HG02885 (cell line): ENCODE measurements around the gene ZHX3.
"Not testable (repeated sequence)": the region's sequence is repeated elsewhere in the genome, so short reads cannot be mapped to it uniquely, and the experiment has no call there.

Experiments
- ATAC-seq: cut with Tn5 transposase; IDR thresholded peaks from one replicate; pipeline ENCODE4 v1.9.1; 2021; ENCODE audit warnings: mild to moderate bottlenecking; ENCODE audit not compliant: unreplicated experiment, poor library complexity

The ZHX3 gene

GRCh38 chr20:41334443-41335421 lies 17.2 kb upstream of the ZHX3 start:
- ATAC-seq, result no peak

GRCh38 chr20:41334036-41334435 lies 16.5 kb upstream of the ZHX3 start:
- no peak for ATAC-seq

DNA sequence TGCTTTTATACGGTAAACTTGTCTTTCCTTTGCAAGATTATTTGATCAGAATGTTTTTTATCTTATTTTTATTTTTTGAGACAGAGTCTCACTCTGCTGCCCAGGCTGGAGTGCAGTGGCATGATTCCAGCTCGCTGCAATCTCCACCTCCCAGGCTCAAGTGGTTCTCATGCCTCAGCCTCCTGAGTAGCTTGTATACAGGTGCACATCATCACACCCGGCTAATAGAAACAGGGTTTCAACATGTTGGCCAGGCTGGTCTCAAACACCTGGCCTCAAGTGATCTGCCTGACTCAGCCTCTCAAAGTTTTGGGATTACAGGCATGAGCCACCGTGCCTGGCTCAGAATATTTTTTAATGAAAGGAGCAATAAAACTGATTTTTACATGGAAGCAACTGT lies 14.2 kb upstream of the ZHX3 start:
- ATAC-seq, result no peak

DNA sequence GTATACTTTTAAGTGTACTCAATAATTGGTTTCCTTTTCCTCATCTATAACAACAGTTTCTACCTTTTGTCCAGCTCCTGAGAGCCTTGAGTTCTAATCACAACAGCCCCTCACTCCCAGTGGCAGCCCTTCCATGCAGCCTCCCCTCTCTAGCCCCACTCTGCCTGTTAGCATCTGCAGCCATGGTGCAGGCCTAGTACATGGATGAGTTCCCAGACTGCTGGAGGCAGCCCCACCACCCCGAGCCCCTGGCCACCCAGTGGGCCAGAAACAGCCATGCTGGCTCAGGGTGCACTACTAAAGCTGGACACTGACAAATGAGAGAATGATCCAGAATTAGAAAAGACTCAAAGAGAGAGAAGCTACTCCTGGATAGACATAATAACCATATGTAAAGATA lies 13.4 kb upstream of the ZHX3 start:
- no peak for ATAC-seq

DNA sequence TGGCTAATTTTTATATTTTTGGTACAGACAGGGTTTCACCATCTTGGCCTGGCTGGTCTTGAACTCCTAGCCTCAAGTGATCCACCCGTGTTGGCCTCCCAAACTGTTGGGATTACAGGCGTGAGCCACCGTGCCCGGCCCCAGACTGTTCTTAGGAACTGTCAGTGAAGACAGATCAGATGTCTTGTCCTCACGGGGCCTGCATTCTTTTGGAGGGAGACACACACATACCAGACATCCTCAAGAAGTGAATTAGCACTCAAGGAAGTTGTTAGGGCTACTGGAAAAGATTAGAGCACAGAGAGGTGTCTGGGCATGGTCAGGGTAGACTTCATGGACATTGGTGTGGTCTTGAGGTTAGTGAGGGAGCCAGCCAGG lies 12.8 kb upstream of the ZHX3 start:
- no peak for ATAC-seq

DNA sequence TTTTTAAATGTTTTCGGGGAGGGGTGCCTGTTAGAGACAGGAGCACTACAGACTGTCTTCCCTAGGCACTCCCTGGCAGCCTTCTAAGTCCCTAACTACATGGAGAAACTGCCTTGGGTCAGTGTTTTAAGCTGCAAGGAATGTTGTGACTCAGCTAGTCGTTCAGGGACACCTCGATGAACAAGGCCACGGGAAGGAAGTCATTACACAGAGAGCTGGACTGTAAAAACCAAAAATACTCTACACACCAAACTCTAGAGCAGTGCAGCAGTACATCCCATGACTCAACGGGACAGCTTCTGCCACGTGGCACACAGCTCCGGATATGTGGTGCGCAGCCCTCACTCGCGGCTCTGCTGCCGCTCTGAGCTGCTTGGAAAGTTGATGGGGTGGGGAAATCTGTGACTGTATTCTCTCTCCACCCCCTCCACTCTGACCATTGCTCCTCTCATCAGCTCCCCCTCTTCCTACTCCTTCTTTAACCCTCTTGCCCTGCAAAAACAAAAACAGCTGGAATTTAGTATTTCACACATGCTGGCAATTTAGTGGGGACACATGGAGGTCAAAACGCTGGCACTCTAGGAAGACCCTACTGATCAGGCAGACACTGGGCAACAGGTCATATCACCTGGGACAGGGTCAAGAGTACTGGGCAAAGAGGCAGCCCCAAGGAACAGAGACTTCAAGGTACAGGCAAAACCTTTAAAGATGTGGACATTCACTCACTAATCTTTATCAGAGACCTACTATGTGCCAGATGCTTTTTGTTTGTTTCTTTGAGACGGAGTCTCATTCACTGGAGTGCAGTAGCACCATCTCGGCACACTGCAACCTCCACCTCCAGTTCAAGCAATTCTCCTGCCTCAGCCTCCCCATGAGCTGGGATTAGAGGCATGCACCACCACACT lies 12.2 kb upstream of the ZHX3 start:
- ATAC-seq, result peak; percentile 78

DNA sequence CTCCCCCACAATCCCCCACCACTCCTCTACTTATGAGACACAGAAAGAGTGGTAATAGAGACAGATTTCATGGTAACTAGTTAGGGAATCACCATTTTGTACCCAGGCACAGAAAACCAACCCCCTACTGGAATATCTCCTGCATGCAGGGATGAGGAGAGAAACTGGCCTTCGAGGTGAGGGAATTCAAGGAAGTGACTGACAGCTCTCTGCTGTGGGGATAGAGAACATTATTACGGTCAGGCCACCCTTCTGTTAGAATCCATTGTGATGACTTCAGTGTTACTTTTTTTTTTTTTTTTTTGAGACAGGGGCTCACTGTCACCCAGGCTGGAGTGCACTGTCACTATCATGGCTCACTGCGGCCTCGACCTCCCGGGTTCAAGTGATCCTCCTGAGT lies 9.6 kb upstream of the ZHX3 start:
- no peak for ATAC-seq

DNA sequence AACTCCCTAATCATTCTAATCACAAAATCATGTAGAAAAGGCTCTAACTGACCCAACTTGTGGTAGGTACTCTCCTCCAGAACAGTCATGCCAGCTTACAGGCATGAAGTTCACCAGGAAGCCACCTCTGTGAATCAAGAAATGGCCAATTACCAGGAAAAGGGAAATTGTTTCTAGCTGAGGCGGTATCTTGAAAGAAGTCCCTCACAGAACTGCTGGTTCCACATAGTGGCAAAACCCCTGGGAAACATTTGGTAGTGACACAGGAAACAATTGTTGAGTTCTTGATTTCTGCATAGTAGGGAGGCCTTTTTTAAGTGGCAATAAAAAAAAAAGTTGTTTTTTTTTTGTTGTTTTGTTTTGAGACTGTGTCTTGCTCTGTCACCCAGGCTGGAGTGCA lies 3.4 kb upstream of the ZHX3 start:
- ATAC-seq, result no peak

DNA sequence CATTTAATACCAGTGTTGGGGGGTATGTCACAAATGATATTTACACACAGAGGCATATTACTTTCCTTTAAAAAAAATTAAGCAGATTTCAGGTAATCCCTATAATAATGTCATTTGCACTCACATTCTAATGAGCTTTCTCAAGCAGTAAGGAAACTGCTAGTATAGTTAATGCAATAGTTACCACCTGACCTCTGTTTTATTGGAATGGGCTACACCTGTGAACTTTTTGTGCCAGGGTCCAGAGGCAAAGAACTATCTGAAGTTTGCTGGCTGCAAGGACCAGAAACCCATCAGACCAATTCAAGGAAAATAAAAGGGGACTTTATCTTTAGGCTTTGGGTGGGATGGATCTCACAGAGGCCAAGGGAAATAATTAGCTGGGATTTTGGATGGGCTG lies 2.9 kb upstream of the ZHX3 start:
- ATAC-seq, result no peak

- ATAC-seq, result no peak
These were observed 729 bp upstream of the ZHX3 start for GRCh38 chr20:41318271-41318649.

DNA sequence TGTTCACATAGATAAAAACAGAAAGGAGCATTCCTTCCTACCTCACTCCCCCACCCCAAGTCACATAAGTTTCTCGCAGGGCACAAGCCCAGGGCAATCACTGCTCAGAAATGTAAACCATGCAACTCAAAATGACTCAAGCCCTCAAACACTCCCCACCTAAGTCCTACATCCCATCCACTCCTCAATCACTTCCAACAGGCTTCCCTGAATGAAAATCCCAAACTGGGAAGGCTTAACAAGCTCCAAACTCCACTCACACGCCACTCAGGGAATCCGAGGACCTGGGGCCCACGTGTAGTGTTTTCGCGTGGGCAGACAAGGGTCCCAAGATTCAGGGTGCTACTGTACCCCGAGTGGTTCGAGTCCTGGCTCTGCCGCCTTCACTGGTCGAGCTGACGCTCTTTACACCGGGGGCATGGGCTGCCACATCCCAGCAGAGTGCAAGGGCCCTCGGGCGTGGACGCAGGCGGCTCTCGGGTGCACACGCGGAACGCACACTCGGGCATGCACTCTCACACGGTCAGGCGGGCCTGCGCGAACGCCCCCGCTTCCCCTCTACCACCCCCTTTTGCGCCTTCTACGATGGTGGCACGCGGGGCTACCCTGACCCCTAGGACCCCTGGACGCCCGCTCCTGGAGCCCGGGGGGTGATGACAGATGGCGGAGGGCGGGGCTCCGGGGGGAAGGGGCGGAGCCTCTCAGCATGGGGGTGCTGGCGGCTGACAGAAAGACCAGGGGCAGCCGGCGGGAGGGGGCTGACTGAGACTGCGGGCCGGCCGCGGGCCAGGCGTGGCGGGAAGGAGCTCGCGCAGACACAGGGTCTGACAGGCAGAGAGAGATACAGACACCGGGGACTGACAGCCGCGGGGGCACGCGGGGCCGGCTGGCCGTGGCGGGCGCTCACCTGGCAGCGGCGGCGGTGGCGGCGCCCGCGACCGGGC lies 657 bp downstream of the ZHX3 start:
- peak; percentile 65 for ATAC-seq

DNA sequence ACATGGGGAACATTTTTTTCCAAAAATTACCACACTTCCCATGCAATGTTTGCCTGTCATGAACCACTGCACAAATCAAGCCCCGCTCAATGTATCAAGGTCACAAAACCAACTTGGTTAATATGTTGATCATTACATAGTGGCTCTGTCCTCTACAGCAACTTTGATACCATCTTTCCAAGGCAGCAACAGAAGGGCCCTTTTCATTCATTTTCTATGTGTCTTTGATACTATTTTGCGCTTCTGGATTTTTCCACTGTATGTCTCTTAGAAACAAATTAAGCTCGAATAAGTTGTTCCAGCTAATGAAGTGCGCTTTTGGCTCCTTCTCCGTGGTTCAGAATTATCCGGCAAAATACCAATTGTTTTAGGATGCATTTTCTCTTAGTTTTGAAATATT lies 1.5 kb downstream of the ZHX3 start:
- no peak for ATAC-seq

DNA sequence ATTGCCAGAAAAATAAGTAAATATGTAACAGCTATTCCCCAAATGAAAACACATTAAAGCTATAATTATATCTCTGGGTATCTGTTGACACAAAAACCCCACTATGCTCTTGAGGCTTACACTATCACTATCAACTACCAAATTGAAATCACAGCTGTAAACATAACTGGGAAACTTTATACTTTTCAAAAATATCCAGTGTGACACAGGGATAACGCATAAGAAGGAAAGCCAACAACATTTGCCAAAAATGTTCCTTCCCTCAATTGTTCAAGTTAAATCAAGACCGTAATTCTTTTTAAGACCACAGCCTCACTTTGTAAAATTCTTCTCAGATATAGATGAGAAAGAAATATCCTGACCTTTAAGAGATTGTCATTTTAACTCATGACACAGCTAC lies 3.1 kb downstream of the ZHX3 start:
- no peak for ATAC-seq

DNA sequence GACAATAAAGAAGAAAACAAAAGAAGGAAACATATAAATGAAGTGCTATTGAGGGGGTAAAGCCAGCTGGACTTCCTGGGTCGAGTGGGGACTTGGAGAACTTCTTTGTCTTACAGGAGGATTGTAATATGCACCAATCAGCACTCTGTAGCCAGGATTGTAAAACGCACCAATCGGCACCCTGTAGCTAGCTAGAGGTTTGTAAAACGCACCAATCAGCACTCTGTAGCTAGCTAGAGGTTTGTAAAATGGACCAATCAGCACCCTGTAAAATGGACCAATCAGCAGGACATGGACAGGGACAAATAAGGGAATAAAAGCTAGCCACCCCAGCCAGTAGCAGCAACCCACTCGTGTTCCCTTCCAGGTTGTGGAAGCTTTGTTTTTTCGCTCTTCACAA lies 5.5 kb downstream of the ZHX3 start:
- ATAC-seq, result not testable (repeated sequence)

GRCh38 chr20:41309817-41310216 lies 7.7 kb downstream of the ZHX3 start:
- ATAC-seq, result no peak

DNA sequence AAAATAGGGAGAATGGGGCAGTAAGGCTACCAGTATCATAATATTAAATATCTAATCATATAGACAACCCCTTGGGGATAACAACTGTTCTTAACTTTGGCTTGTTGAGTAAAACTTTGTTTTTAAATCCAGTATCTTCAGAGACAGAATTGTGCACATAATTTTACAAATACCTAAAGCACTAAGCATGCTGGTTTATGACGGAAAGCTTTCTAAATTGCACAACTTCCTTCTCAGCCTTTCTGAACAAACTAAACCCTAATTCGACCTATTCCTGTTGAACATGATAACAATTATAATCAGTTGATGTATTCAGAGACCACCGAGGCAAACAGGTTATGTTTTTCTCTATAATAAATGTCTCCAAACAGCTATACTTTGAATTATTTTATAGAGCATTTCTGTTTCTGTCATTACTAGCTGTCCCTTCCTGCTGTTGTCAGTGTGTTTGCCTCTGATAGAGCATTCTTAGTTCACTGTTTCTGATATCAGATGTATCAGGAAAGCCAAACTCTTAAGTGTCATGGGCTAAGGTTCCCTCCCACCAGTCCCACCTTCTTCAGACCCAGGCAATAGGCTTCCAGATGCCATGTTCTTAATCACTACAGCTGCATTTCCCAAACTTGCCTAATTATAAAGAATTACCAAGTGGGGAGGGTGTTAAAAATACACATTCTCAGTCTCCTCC lies 8.7 kb downstream of the ZHX3 start:
- no peak for ATAC-seq

GRCh38 chr20:41308290-41308711 lies 9.2 kb downstream of the ZHX3 start:
- ATAC-seq, result no peak

GRCh38 chr20:41307021-41307420 lies 10.5 kb downstream of the ZHX3 start:
- no peak for ATAC-seq

DNA sequence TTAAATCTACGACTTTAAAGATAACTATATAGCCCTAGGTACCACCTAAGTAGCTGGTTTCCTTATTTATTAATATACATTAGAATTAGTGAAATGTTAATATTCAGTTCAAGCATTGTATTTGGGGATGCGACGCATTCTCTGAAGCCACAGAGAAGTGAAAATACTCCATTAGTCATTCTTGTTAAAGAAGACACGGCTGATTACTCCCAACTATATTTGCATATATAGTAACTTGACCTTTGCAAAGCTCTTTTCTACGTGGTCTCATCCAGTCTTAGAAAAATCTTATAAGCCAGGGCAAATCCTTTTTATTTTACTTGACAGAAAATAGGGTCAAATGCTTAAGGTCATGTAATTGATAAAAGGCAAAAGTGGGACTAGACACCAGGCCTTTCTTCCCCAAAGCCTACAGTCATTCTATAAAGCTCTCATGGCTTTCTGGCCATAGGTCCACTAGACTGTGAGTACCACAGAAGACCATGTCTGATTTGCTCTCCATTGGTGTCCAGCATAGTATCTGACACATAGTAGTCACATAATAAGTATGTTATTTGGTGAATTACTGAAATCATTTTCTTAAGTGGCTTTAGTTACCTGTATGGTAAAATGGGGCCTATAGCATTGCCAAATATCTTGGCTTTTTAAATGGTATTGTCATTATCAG lies 11.3 kb downstream of the ZHX3 start:
- ATAC-seq, result peak; percentile 90
